Measurements from ENCODE around the gene FSTL3.
"Not testable (repeated sequence)": the region's sequence is repeated elsewhere in the genome, so short reads cannot be mapped to it uniquely, and the experiment has no call there.

The FSTL3 gene

GRCh38 chr19:676339-677105, at the start of gene FSTL3:
TSS of gene FSTL3 (plus strand) at chr19:676392. CDS start at chr19:676424, 32 bp downstream.
- DNase-seq (ENCODE audit: low spot score) = no peak

- not testable (repeated sequence) for DNase-seq (ENCODE audit: low spot score)
Observed at GRCh38 chr19:626566-626965, 49.6 kb upstream of the FSTL3 start.

- DNase-seq (ENCODE audit: low spot score) = no peak
Observed at GRCh38 chr19:628168-628567, 48.0 kb upstream of the FSTL3 start.

GRCh38 chr19:629515-629914, 46.7 kb upstream of the FSTL3 start:
- not testable (repeated sequence) for DNase-seq (ENCODE audit: low spot score)

- no peak for DNase-seq (ENCODE audit: low spot score)
Observed at GRCh38 chr19:629961-630714, 46.1 kb upstream of the FSTL3 start.

- peak; percentile 39 for DNase-seq (ENCODE audit: low spot score)
Observed at GRCh38 chr19:632579-633067, 43.6 kb upstream of the FSTL3 start.

- peak; percentile 100 for DNase-seq (ENCODE audit: low spot score)
Observed at GRCh38 chr19:633068-633785, 43.0 kb upstream of the FSTL3 start, which contains the start of gene POLRMT. TSS of gene POLRMT (minus strand) at chr19:633537. CDS start at chr19:633512, 25 bp downstream.

- no peak for DNase-seq (ENCODE audit: low spot score)
Observed at GRCh38 chr19:633786-634639, 42.2 kb upstream of the FSTL3 start.

GRCh38 chr19:634975-635652, 41.1 kb upstream of the FSTL3 start:
- DNase-seq (ENCODE audit: low spot score) = no peak

GRCh38 chr19:638906-639252, 37.3 kb upstream of the FSTL3 start:
- DNase-seq (ENCODE audit: low spot score) = no peak

- peak; percentile 81 for DNase-seq (ENCODE audit: low spot score)
Observed at GRCh38 chr19:639253-640160, 36.7 kb upstream of the FSTL3 start, which contains the start of gene FGF22. TSS of gene FGF22 (plus strand) at chr19:639879. CDS start at chr19:639926, 47 bp downstream.

- no peak for DNase-seq (ENCODE audit: low spot score)
Observed at GRCh38 chr19:640161-640558, 36.0 kb upstream of the FSTL3 start.

GRCh38 chr19:640606-641189, 35.5 kb upstream of the FSTL3 start:
- no peak for DNase-seq (ENCODE audit: low spot score)

GRCh38 chr19:641702-642101, 34.5 kb upstream of the FSTL3 start:
- DNase-seq (ENCODE audit: low spot score) = no peak

- DNase-seq (ENCODE audit: low spot score) = no peak
Observed at GRCh38 chr19:642767-643727, 33.1 kb upstream of the FSTL3 start.

GRCh38 chr19:643736-644135, 32.5 kb upstream of the FSTL3 start:
- no peak for DNase-seq (ENCODE audit: low spot score)

- no peak for DNase-seq (ENCODE audit: low spot score)
Observed at GRCh38 chr19:644363-644762, 31.8 kb upstream of the FSTL3 start.

GRCh38 chr19:644789-645188, 31.4 kb upstream of the FSTL3 start:
- no peak for DNase-seq (ENCODE audit: low spot score)
